GM19468 (cell line): Measurements from ENCODE around the gene CADM2.
"Not testable (repeated sequence)": the region's sequence is repeated elsewhere in the genome, so short reads cannot be mapped to it uniquely, and the experiment has no call there.

Experiments used
- ATAC-seq: cut with Tn5 transposase; IDR thresholded peaks from one replicate; pipeline ENCODE4 v1.9.1; 2021; ENCODE audit warnings: mild to moderate bottlenecking, moderate library complexity, moderate number of reproducible peaks; ENCODE audit not compliant: unreplicated experiment; ENCODE audit errors: extremely low read depth

Gene CADM2

DNA sequence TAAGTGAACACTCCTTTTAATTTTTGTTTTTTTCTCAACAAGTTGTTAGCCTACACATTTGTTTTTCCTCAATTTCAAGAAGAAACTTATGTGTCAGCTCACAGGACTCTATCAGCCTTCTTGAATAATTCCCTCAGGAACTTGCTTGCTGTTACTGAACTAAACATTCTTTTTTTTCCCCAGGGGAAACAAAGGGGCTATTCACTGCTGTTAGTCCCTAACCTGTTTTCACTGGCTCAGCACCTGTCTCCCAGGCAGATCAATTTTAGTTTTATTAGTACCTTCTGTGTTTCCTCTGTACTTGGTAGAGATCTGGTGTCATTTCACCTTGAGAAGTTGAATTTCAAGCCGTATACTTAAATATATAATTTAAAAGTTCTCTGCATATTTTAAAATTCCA lies 644.6 kb downstream of the CADM2 start:
- no peak for ATAC-seq

GRCh38 chr3:85604641-85605040 lies 645.9 kb downstream of the CADM2 start:
- ATAC-seq = no peak

DNA sequence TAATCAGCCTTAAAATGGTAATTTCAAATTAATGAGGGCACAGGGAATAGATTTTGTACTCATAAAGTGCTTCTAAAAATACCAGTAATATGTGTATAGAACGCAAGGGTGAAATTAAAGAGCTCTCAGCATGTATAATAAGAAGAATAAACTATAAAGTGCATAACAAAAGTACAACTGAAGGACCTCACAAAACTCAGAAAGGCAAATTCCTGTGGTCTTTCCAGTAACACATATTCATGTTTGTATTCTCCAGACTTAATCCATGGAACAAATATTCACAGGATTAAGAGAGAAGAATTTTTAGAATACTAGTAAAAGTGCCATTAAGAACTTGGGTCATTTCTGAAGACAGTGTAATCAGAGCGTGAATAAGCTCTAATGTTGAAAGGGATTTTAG lies 646.3 kb downstream of the CADM2 start:
- no peak for ATAC-seq

- ATAC-seq = no peak
Observed at GRCh38 chr3:85626662-85627061, 667.9 kb downstream of the CADM2 start.

DNA sequence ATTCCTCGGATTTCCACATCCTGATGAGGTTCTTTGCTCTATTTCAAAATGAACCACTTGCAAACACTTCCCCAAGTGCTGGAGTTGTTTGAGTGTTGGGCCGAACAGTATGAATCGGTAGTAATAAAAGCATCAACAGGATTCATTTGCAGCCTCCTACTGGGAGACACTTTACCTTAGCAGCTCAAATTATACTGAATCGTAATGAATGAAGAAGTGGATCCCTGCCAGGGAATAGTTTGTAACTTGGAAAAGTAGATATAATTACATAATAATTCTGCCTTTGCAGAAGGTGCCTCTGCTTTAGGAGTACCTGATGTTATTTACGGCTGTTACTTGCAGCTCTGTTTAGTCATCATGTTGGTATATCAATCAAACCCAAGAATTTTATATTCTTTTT lies 669.1 kb downstream of the CADM2 start:
- no peak for ATAC-seq

- ATAC-seq = no peak
Observed at GRCh38 chr3:85631070-85631469, 672.3 kb downstream of the CADM2 start.

GRCh38 chr3:85632921-85633320 lies 674.1 kb downstream of the CADM2 start:
- ATAC-seq = no peak

- ATAC-seq = no peak
Observed at GRCh38 chr3:85652360-85652759, 693.6 kb downstream of the CADM2 start.

- no peak for ATAC-seq
Observed at GRCh38 chr3:85660451-85660850, 701.7 kb downstream of the CADM2 start.

DNA sequence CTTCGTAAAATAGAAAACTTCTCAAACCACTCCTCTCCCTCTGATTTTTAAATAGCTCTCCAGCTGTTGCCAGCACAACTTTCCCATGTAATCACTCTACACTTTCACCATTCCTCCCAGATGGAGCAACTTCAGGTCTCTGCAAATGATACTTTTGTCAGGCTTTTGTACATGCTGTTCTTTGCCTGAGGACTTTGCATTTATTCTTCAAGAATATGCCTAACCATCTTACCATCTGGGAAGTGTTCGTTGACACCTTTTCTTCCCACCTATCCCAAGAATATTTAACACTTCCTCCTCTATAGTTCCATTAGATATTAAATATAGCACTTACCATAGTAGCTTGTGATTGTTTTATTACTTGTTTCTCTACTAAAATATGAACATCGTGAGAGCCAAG lies 703.7 kb downstream of the CADM2 start:
- no peak for ATAC-seq

GRCh38 chr3:85667744-85668143 lies 709.0 kb downstream of the CADM2 start:
- ATAC-seq = no peak

DNA sequence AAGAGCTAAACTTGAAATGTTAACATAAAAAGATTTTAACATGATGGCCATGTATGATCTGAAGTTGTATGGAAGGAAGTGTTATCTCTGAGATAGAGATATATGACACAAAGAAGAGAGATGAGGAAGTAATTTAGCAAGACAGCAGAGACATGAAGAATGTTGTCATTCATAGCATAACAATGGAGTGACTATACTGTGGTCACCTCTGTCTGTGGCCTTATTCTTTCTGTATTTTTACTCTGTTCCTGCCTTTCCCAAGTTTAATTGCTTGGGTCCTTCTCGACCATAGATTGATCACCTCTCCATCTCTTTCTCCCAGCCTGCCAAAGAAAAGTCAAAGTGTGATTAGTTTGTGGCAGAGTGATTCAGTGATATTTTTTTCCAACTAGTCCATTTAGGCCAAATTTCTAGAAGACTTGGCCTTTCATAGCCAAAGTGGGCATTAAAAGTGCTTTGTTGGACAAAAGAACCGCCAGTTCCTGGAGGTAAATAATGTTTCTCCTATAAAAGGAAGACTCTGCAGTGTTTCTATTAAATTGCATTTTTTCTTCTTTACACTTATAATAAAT lies 711.9 kb downstream of the CADM2 start:
- ATAC-seq = no peak

DNA sequence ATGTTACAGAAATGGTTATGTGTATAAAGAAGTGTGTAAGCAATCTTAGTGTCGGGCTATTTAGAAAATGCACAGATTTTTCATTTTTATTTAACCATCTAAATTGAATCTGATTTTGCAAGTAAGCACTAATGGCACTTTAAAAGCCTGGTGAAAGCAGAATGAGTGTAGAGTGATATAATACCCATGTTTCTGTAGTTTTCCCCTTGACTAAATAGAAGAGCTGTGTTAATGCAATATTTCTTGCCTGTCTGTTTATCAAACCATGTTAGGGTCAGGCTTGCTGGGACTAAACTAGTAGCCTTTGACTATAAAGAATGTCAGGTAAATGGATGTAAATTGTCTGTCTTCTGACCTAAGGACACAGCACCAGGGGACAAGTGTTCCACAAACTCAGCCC lies 714.0 kb downstream of the CADM2 start:
- no peak for ATAC-seq

- ATAC-seq = no peak
Observed at GRCh38 chr3:85678713-85679112, 719.9 kb downstream of the CADM2 start.

- no peak for ATAC-seq
Observed at GRCh38 chr3:85681906-85682305, 723.1 kb downstream of the CADM2 start.

DNA sequence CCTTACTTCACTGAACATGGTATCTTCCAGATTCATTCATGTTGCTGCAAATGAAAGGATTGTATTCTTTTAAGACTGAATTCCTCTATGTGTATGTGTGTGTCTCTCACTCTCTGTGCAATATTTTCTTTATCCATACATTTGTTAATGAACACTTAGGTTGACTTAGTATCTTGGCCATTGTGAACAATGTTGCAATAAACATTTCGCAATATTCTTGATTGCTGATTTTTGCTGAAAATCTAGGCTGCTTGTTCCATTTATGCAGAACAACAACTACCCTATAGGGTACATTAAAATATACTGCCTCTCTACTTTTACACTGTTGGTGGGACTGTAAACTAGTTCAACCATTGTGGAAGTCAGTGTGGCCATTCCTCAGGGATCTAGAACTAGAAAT lies 732.4 kb downstream of the CADM2 start:
- ATAC-seq = no peak

DNA sequence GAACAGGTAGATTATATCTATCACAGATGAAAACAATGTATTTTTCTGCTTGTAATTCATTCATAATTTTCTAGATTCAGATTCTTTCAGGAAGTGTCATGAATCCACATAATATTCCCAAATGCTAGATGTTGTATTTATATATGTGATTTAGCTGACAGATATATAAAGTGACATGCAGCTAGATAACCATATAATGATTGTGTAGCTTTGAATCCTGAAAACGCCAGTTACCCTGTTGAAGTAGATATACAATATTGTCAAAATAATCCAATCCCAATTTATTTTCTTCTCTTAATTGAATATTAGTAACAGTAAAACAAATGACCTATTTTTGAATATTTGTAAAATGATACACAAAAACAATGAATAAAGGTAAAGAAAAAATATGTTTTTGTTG lies 738.4 kb downstream of the CADM2 start:
- no peak for ATAC-seq

DNA sequence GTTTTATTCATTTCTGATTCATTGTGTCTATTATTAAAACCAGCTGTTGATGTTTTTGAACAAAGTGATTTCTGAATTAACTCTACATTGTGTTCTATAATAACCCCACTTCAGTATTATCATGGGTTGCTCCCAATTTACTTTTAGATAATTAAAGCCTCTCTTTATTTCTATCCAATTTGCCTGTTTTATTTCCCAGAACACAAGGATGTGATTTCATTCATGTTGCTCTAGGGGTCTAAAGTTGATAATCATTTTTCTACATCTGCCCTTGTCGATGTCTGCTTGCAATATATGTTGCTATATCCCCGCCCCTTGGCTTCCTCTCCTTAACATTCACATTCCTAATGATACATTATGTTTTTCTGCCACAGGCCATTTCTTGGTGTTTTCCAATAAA lies 747.3 kb downstream of the CADM2 start:
- ATAC-seq = no peak

DNA sequence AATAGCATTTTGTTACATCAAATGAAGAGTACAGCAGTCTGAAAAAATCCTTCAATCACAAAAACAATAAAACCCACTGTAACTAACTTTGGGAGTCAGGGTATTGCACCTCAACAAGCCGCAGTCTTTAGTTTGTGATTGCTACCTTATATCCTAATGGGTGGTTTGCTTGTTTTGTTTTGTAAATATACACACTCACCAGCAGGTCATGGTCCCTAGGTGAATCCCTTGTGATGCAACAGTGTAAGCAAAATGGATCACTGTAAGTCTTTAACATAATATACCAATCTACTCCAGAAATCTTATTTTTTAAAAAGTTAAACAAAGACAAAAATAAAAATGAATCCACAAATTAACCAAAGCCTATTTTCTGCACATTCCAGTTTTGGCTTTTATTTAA lies 749.5 kb downstream of the CADM2 start:
- not testable (repeated sequence) for ATAC-seq

DNA sequence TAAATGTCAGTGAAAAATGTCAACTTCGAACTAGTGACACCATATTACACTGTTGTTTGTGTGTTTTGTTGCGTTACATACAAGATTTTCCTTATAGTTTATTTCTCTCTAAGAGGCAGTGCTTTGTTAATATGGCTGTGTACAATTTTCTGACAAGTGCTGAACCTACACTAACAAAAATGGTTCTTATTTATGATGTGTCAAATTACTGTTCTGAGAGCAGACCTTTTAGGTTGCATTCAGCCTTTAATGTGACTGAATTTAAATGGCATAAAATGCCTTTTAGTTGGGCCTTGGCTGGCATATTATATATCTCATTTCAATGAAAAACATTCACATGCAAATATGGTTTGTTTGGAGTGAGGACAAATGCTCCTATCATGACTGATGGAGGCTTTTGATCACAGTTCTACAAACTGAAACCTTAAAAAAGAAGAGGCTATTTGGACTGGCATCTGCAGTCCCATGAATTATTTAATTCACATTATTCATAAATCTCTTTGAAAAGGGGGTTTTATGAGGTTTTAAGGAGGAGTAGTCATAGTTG lies 750.6 kb downstream of the CADM2 start:
- no peak for ATAC-seq

GRCh38 chr3:85710490-85710889 lies 751.7 kb downstream of the CADM2 start:
- ATAC-seq = no peak

DNA sequence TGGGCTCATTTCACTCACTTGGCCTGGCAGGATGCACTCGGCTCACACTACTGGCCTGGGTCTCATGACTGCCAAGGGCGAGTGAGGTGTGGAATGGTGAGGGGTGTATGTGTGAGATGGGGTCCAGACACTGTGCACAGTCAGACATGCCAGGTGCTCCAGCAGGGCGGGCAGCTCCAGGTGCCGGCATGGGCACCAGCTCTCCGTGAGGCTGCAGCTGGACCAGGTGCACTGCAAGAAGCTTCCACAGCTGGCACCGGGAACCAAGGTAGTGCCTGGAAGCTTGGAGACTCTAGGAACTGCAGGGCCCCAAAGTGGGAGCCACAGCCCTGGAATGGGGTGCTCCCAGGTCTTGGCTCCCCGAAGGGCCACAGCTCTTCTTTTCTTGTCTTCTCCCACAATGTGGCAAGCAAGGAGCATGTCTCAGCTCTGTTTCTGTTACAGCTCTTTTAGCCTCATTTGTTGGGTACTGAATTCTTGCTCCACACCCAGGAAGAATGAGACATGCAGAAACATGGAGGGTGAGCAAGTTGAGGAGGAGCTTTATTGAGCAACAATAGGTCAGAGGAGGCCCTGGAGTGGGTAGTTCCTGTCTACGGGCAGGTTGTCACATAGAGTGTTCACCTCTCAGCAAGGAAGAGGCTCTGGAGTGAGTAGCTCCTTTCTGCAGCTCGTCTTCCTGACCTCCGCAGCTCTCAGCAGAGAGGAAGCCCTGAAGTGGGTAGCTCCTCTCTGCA lies 762.8 kb downstream of the CADM2 start:
- ATAC-seq = no peak
